COLO829 (cell line): ENCODE measurements around the gene KRT10.
"Not testable (repeated sequence)": the region's sequence is repeated elsewhere in the genome, so short reads cannot be mapped to it uniquely, and the experiment has no call there.

Experiments
- DNase-seq: peaks from one replicate; pipeline ENCODE4 v3.0.0; 2012; ENCODE audit warnings: low spot score

The KRT10 gene

DNA sequence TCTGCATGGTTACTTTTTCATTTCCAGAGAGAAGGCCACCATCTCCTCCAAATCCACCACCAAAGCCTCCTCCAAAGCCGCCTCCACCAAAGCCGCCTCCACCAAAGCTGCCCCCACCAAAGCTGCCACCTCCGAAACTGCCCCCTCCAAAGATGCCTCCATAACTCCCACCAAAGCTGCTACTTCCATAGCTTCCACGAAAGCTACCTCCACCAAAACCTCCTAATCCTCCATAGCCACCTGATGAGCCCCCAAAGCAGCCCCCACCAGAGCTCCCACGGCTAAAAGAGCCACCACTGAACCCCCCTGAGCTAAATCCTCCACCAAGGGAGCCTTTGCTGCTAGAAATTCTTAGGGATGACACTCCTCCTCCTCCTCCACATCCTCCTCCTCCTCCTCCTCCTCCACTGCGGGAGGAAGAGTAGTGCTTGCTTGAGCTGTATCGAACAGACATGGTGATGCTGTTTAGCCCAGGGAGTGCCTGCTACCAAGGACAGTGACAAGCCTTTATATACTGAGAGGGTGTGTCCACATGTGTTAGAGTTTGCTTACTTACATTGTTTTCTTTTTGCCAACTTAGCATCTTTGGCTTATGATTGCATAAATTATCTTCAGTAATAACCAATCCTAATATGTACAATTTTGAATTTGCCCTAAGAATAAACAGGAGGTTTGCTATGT, at the start of gene KRT10:
Gene KRT10, minus strand, starts transcription at position 483 of the 681 bp plus-strand sequence. Its CDS starts 29 bp downstream, at position 454.
- DNase-seq: no peak

GRCh38 chr17:40871316-40871715, 48.9 kb upstream of the KRT10 start:
- no peak for DNase-seq

- DNase-seq: no peak
Measured at GRCh38 chr17:40870136-40870535, 47.7 kb upstream of the KRT10 start.

DNA sequence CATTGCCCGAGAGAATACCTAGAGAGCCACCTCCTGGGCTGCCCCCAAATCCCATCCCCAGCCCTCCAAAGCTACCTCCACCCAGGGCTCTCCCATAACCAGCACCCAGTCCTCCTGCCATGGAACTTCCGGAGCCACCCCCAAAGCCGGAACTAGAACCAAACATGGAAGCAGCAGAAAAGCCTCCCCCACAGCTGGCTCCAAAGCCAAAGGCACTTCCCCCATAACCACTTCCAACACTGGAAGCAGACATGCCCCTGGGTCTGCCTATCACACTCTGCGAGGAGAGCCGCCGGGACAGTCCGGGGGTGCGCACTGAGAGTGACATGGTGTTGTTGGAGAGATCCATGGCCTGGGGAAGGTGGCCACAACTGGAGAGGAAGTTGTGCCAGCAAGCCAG, 44.4 kb upstream of the KRT10 start, which contains the start of gene KRT12:
Gene KRT12, minus strand, starts transcription at position 386 of the 400 bp plus-strand sequence. Its CDS starts 37 bp downstream, at position 349.
- no peak for DNase-seq

DNA sequence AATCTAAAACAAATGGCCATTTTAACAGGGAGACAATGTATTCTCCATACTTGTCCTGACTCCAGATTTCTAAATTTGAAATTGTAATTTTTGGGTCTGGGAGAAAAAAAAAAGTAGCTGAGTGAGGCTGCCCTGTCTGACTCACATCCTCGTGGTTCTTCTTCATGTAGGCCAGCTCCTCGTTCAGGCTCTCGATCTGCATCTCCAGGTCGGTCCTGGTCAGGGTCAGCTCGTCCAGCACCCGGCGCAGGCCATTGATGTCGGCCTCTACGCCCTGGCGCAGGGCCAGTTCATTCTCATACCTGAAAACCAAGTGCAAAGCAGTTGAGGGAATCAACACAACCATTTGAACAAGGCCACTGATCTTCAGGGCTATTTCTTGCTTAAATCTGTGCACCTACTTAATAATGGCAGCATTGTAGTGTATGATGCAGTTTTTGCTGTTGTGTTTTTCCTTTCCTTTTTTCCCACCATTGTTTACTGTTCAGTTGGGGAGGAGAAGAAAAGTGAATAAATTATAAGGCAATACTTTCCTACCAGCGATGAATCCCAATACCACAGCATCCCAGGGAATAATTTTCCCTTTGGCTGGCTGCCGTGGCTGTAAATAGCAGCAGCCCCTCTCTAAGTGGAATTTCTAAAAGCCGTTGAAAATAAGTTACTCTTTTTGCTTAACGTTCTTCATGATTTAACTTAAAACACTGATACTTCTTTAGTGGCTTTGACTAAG, 42.4 kb upstream of the KRT10 start:
- peak; percentile 57 for DNase-seq

DNA sequence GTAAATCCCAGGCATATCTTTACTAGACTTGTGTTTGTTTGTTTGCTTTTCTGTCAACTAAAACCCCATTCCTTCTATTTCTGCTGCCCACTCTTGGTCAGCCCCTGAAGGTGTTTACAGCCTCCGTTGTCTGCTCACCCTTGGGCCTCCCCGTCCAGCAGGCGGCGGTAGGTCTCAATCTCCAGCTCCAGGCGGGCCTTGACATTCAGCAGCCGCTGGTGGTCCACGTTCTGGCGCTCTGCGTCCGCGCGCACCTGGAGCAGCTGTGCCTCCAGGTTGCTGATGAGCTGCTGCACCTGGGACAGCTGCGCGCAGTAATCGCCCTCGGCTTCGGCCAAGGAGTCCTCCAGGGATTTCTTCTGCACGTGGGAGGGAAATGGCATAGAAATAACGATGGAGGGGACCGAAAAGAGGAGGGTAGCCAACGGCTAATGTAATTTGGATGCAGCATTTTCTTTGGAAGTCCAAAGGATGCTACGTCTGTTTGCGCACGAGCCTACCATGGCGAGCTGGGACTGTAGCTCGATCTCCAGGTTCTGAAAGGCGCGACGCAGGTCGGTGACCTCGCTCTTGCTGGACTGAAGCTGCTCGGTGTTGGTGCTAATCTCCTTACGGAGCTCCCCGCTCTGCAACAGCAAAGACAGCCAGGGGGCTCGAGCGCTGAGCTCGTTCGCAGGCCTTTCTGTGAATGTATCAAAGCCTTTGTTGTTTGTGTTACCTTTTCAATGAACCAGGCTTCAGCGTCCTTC, 40.7 kb upstream of the KRT10 start:
- DNase-seq: no peak

DNA sequence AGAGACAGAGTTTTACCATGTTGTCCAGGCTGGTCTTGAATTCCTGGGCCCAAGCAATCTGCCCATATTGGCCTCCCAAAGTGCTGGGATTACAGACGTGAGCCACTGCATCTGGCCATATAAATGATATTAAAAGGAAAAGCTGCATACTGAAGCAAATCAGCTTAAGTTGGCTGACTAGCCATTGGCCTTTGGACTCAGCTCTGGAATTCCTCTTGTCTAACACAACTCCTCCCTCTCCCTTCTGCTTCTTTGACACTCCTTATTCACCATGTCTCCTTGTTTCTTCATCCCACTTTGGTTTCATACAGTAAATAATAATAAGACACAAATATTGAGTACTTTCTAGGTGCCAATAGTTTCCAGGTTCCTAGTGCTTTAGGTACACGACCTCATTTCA, 37.1 kb upstream of the KRT10 start:
- no peak for DNase-seq

- not testable (repeated sequence) for DNase-seq
Measured at GRCh38 chr17:40858667-40859066, 36.3 kb upstream of the KRT10 start.

GRCh38 chr17:40857535-40857934, 35.1 kb upstream of the KRT10 start:
- DNase-seq: no peak

DNA sequence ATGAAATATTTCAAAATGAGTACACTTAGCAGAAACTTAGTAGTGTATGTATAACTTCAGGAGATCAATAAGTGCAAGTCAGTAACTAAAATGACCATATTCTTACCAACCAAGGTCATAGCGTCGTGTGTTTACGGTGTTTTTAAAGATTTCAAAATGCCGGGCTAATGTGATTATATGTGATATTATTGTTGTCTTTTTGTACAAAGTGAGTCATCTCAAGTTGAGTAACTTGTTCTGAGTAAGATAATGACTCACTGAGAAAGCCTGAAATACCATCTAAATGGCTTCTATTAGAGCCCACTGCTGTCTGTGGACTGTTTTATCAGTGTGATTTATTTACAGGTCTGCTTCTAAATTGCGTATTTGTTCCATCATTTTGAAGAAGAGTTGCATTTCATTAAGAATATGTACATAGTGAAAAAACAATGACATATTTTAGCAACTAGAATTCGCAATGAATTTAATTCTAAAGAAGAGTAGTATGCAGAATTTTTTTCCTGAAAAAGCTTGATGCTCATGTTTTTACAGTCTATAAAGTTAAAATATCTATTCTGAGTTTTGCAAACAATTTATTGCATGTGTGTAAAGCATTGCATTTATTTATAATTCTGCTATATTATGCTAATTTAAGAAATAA, 31.9 kb upstream of the KRT10 start:
- DNase-seq: peak; percentile 82

DNA sequence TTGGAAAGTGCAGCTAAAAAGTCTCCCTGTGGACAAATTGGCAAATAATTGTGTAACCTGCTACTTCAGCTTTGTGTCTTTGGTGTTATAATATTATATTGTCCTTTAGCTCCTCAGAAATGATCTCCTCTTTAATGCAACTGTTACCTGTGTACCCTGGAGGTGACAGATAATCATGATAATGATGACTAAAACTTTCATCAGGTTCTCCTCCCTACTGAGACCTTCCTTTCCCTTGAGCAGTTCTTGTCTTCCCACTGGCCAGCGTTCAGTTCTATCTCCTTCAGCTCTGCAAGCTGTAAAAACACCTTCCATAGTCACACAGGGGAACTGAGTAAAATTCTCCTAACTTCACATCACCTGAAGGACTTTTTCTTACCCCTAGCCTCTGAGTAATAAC, 29.9 kb upstream of the KRT10 start:
- no peak for DNase-seq

DNA sequence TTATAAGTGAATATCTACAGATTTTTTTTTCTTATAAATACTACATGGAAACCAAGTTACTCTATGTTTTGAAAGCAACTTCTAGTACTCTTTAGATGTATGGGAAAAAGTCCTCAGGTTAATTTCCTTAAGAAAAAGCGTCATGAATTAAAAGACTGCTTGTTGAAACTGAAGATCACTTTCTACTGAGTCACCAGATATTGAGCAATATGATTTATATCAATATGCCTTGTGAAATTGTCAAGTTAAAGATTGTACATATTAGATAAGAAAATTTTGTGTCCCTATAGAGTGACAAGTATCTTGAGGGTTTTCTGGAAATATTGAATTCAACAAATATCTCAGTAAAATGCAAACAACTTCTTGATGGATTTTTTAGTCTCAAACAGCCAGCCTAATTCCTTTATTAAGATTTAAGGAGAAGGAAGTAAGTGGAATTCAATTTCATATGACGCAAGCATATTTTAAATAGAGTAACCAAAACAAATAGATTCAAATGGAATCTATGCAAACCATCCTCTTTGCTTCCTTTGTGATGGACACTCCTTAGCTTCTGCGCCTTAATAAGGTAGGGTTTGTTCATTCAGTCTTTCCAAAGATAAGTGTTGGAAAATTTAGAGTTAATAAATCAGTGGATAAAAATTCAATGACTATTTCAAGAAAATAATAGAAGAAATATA, 28.0 kb upstream of the KRT10 start:
- DNase-seq: no peak

DNA sequence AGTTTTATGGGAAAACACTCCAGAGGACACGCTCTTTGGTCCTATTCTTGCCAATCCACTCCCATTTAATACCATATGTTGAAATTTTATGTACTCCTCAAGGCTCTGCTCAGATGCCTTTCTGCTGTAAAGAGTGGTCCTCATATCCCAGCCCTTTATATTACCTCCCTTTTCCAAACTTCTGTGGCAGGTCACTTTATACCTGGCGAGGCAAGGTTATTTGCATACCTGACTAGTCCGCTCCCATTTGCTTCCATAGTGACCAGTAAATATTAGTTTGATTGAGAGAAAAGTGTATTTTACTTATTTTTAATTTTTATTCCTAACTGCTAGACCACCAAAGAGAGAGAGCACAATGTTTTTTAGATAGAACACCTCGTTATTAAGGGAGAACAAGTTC, 27.3 kb upstream of the KRT10 start:
- DNase-seq: no peak

GRCh38 chr17:40848583-40849235, 26.3 kb upstream of the KRT10 start:
- DNase-seq: no peak

DNA sequence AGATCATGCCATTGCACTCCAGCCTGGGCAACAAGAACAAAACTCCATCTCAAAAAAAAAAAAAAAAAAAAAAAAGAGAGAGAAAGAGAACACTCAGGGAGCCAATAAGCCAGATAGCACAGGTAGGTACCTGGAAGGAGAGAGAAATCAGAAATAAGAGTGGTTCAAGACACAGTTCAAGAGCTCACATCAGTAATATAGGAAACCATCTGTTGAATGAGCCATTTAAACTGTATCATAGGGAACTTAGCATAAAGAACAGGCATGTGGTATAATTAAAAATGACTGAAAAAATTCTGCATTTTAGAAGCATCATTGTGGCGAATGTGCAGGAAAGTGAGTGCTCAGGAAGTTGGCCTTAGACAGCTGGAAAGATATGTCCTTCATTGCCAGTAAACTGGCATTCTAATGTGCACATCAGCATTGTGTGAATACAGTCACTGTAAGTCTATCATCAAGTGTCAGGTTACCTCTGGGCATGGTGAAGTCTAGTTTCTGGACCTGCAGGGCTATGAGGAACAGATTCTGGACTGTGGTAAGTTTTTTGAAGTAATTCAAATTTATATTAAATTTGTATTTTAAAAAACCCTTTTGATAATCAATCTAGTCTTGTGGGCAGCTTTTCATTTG, 24.2 kb upstream of the KRT10 start:
- DNase-seq: no peak

DNA sequence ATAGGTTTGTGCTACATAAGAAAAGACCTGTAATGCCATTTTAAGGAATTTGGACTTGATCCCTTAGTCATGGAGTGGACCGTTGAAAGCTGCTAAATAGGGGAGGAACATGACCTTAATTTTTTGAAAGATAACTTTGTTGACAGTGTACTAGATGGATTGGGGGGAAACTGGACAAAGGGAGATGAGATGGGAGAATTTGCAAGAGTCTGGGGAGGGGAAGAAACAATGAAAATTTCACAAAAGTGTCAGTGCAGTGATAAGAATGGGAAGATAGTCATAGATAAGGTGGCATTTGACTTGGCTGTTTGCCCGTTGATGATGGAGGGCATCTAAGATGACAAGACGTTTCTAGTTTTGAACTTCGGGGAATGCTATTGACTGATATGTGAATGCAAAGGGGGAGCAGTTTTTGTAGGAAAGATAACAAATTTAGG, 22.3 kb upstream of the KRT10 start:
- no peak for DNase-seq

GRCh38 chr17:40843242-40843641, 20.8 kb upstream of the KRT10 start:
- DNase-seq: no peak

DNA sequence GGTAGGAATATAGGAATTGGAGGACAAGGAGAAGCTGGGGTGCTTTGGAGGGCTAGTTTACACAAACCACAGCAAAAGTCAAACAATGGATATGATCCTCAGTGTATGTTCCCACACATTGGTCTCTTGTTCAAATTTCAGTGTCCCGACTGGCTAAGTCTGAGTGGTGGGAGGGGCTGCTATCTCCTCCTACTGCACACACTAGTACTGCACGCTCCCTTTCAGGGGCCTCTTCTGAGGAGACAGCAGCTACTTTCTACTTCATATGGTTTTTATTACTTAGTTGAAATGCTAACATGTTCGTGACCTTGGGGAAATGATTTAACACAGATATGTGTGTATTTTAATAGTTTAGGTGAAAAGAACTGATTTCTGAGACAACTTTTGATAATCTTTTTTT, 18.8 kb upstream of the KRT10 start:
- DNase-seq: no peak

GRCh38 chr17:40839194-40839593, 16.8 kb upstream of the KRT10 start:
- no peak for DNase-seq

GRCh38 chr17:40836020-40836419, 13.6 kb upstream of the KRT10 start:
- DNase-seq: no peak

GRCh38 chr17:40833882-40834281, 11.5 kb upstream of the KRT10 start:
- DNase-seq: no peak
